ENCODE measurements around the gene SLC6A9. TPM values are rescaled to one million over a fixed set of nuclear protein-coding genes. Genes with fewer than 3 reads are reported as not detected.

Gene SLC6A9
- total RNA-seq, 2 experiments from 2014 or later, result 2.6 to 5.3 TPM

GRCh38 chr1:44019466-44019948 lies 11.8 kb downstream of the SLC6A9 start:
- ATAC-seq, result no peak
- CTCF ChIA-PET, result interaction anchor here (1.3 kb wide), 1 partner anchor 17 kb away, joined by 3 read pairs; no protein-coding TSS in a partner anchor
- no peak overlapping the region for H3K4me3 Mint-ChIP-seq
- H3K27ac Mint-ChIP-seq, result no peak overlapping the region
- no peaks in the 10 kb centered on the region for H3K9me3 Mint-ChIP-seq (ENCODE audit: low read depth)
- no peaks in the 10 kb centered on the region for H3K4me1 Mint-ChIP-seq
- no peak for DNase-seq
- no peaks in the 10 kb centered on the region for H3K27me3 Mint-ChIP-seq
- no peaks in the 10 kb centered on the region for H3K36me3 Mint-ChIP-seq

- no peaks in the 10 kb centered on the region for H3K36me3 Mint-ChIP-seq
- no peak overlapping the region for H3K27ac Mint-ChIP-seq
- CTCF ChIA-PET, result interaction anchor here (1.3 to 1.6 kb wide), 3 partner anchors 12 to 31 kb away, joined by 4 to 5 read pairs (median 5); no protein-coding TSS in a partner anchor
- no peak for ATAC-seq
- peaks cover 4% of the 10 kb centered on the region for H3K4me1 Mint-ChIP-seq
- H3K9me3 Mint-ChIP-seq (ENCODE audit: low read depth), result no peaks in the 10 kb centered on the region
- DNase-seq, result no peak
- H3K27me3 Mint-ChIP-seq, result no peaks in the 10 kb centered on the region
- H3K4me3 Mint-ChIP-seq, result no peak overlapping the region
Measured at GRCh38 chr1:44016890-44017400, 14.3 kb downstream of the SLC6A9 start.

- ATAC-seq (no peak), DNase-seq (no peak)
- H3K4me3 Mint-ChIP-seq, result no peak overlapping the region
- CTCF ChIA-PET, result interaction anchor here (0.7 to 1.6 kb wide), 5 partner anchors 11 to 32 kb away, joined by 4 to 5 read pairs (median 4); no protein-coding TSS in a partner anchor
- no peaks in the 10 kb centered on the region for H3K27me3 Mint-ChIP-seq
- H3K27ac Mint-ChIP-seq, result no peak overlapping the region
- H3K9me3 Mint-ChIP-seq (ENCODE audit: low read depth), result no peaks in the 10 kb centered on the region
- H3K4me1 Mint-ChIP-seq, result peaks cover 4% of the 10 kb centered on the region
- no peaks in the 10 kb centered on the region for H3K36me3 Mint-ChIP-seq
Measured at GRCh38 chr1:44016041-44016889, 15.0 kb downstream of the SLC6A9 start.

GRCh38 chr1:44015206-44015605 lies 16.1 kb downstream of the SLC6A9 start:
- DNase-seq (no peak), ATAC-seq (no peak)
- H3K27me3 Mint-ChIP-seq, result no peaks in the 10 kb centered on the region
- H3K27ac Mint-ChIP-seq, result no peak overlapping the region
- H3K36me3 Mint-ChIP-seq, result no peaks in the 10 kb centered on the region
- H3K4me3 Mint-ChIP-seq, result no peak overlapping the region
- H3K4me1 Mint-ChIP-seq, result peaks cover 4% of the 10 kb centered on the region
- H3K9me3 Mint-ChIP-seq (ENCODE audit: low read depth), result no peaks in the 10 kb centered on the region
- CTCF ChIA-PET, result interaction anchor here (1.3 to 5.6 kb wide), 3 partner anchors 10 to 33 kb away, joined by 4 to 26 read pairs (median 7); no protein-coding TSS in a partner anchor

- DNase-seq, result no peak
- H3K27ac Mint-ChIP-seq, result no peak overlapping the region
- CTCF ChIA-PET, result interaction anchor here (1.3 to 5.6 kb wide), 4 partner anchors 9 to 33 kb away, joined by 4 to 26 read pairs (median 8); no protein-coding TSS in a partner anchor
Measured at GRCh38 chr1:44014365-44015104, 16.7 kb downstream of the SLC6A9 start.

GRCh38 chr1:44013949-44014348 lies 17.3 kb downstream of the SLC6A9 start:
- Mint-ChIP-seq H3K4me3 (no peak overlapping the region), H3K36me3 (no peaks in the 10 kb centered on the region), H3K27ac (no peak overlapping the region), H3K27me3 (no peaks in the 10 kb centered on the region), H3K9me3 (ENCODE audit: low read depth) (no peaks in the 10 kb centered on the region), H3K4me1 (peaks cover 4% of the 10 kb centered on the region)
- DNase-seq (no peak), ATAC-seq (no peak)
- CTCF ChIA-PET, result interaction anchor here (1.8 to 5.6 kb wide), 2 partner anchors 9 to 22 kb away, joined by 10 to 26 read pairs; no protein-coding TSS in a partner anchor

More at GRCh38 chr1:44014365-44015104, 16.7 kb downstream of the SLC6A9 start:
- no peak for ATAC-seq
- Mint-ChIP-seq H3K4me3 (no peak overlapping the region), H3K36me3 (no peaks in the 10 kb centered on the region), H3K4me1 (peaks cover 4% of the 10 kb centered on the region), H3K27me3 (no peaks in the 10 kb centered on the region), H3K9me3 (ENCODE audit: low read depth) (no peaks in the 10 kb centered on the region)

GRCh38 chr1:44012941-44013609 lies 18.2 kb downstream of the SLC6A9 start:
- CTCF ChIA-PET, result interaction anchor here (1.8 to 5.6 kb wide), 2 partner anchors 8 to 23 kb away, joined by 10 to 26 read pairs; no protein-coding TSS in a partner anchor

GRCh38 chr1:44012404-44012803 lies 18.9 kb downstream of the SLC6A9 start:
- Mint-ChIP-seq H3K9me3 (ENCODE audit: low read depth) (no peaks in the 10 kb centered on the region), H3K36me3 (no peaks in the 10 kb centered on the region), H3K4me3 (no peak overlapping the region), H3K27ac (no peak overlapping the region), H3K27me3 (no peaks in the 10 kb centered on the region), H3K4me1 (peaks cover 4% of the 10 kb centered on the region)
- ATAC-seq, result no peak
- no peak for DNase-seq
- CTCF ChIA-PET, result interaction anchor here (5.6 kb wide), 1 partner anchor 23 kb away, joined by 26 read pairs; no protein-coding TSS in a partner anchor

More at GRCh38 chr1:44012941-44013609, 18.2 kb downstream of the SLC6A9 start:
- H3K27ac Mint-ChIP-seq, result no peak overlapping the region
- DNase-seq (no peak), ATAC-seq (no peak)
- H3K36me3 Mint-ChIP-seq, result no peaks in the 10 kb centered on the region
- H3K27me3 Mint-ChIP-seq, result no peaks in the 10 kb centered on the region
- no peak overlapping the region for H3K4me3 Mint-ChIP-seq
- peaks cover 4% of the 10 kb centered on the region for H3K4me1 Mint-ChIP-seq
- no peaks in the 10 kb centered on the region for H3K9me3 Mint-ChIP-seq (ENCODE audit: low read depth)

- H3K4me1 Mint-ChIP-seq, result peaks cover 4% of the 10 kb centered on the region
- DNase-seq (no peak), ATAC-seq (no peak)
- CTCF ChIA-PET, result interaction anchor here (5.6 kb wide), 1 partner anchor 25 kb away, joined by 26 read pairs; no protein-coding TSS in a partner anchor
- no peak overlapping the region for H3K4me3 Mint-ChIP-seq
- H3K9me3 Mint-ChIP-seq (ENCODE audit: low read depth), result no peaks in the 10 kb centered on the region
- no peaks in the 10 kb centered on the region for H3K27me3 Mint-ChIP-seq
- no peak overlapping the region for H3K27ac Mint-ChIP-seq
- H3K36me3 Mint-ChIP-seq, result no peaks in the 10 kb centered on the region
Measured at GRCh38 chr1:44010935-44011471, 20.3 kb downstream of the SLC6A9 start.

GRCh38 chr1:44008259-44008658 lies 23.0 kb downstream of the SLC6A9 start:
- no peak for DNase-seq
- H3K4me3 Mint-ChIP-seq, result no peak overlapping the region
- no peaks in the 10 kb centered on the region for H3K36me3 Mint-ChIP-seq
- H3K9me3 Mint-ChIP-seq (ENCODE audit: low read depth), result no peaks in the 10 kb centered on the region
- CTCF ChIA-PET, result interaction anchor here (4.1 to 8.9 kb wide), 2 partner anchors 27 to 40 kb away, joined by 60 to 115 read pairs; no protein-coding TSS in a partner anchor
- no peak overlapping the region for H3K27ac Mint-ChIP-seq
- H3K4me1 Mint-ChIP-seq, result peaks cover 4% of the 10 kb centered on the region
- no peaks in the 10 kb centered on the region for H3K27me3 Mint-ChIP-seq
- ATAC-seq, result no peak

GRCh38 chr1:44002606-44003157 lies 28.6 kb downstream of the SLC6A9 start:
- Mint-ChIP-seq H3K9me3 (ENCODE audit: low read depth) (no peaks in the 10 kb centered on the region), H3K27me3 (no peaks in the 10 kb centered on the region), H3K27ac (no peak overlapping the region), H3K36me3 (no peaks in the 10 kb centered on the region), H3K4me1 (peaks cover 7% of the 10 kb centered on the region), H3K4me3 (no peak overlapping the region)
- CTCF ChIA-PET, result interaction anchor here (1.0 to 8.9 kb wide), 4 partner anchors 28 to 68 kb away, joined by 3 to 115 read pairs (median 7); partner anchors contain the start of gene ATP6V0B
- DNase-seq, result no peak
- ATAC-seq, result no peak

GRCh38 chr1:44002165-44002564 lies 29.1 kb downstream of the SLC6A9 start:
- H3K27me3 Mint-ChIP-seq, result no peaks in the 10 kb centered on the region
- ATAC-seq (no peak), DNase-seq (no peak)
- no peaks in the 10 kb centered on the region for H3K9me3 Mint-ChIP-seq (ENCODE audit: low read depth)
- CTCF ChIA-PET, result interaction anchor here (1.0 to 8.9 kb wide), 4 partner anchors 27 to 67 kb away, joined by 3 to 115 read pairs (median 7); partner anchors contain the start of gene ATP6V0B
- no peak overlapping the region for H3K27ac Mint-ChIP-seq
- peaks cover 7% of the 10 kb centered on the region for H3K4me1 Mint-ChIP-seq
- H3K4me3 Mint-ChIP-seq, result no peak overlapping the region
- H3K36me3 Mint-ChIP-seq, result no peaks in the 10 kb centered on the region
